Aorta (tissue), 5 donors: ENCODE results near the gene SLC1A5. TPM values are rescaled to one million over a fixed set of nuclear protein-coding genes. Genes with fewer than 3 reads are reported as not detected.

Experiments used
- ATAC-seq: fragments of 200-7000 bp; cut with Tn5 transposase; one replicate; pipeline ENCODE4 v1.9.1; 2022; ENCODE audit warnings: moderate library complexity; ENCODE audit not compliant: low FRiP score
- DNase-seq, 2 donors: peaks; one replicate each; pipeline ENCODE4 v3.0.0-alpha.2; 2020
- H3K27ac ChIP-seq, 2 donors: one replicate each; pipeline ENCODE4 v1.5.1; 2013; ENCODE audit warnings: low read length in 2 of 2, mild to moderate bottlenecking in 2 of 2, moderate library complexity in 2 of 2, control low read depth in 1 of 2, inconsistent platforms in 1 of 2, low read depth in 1 of 2
- H3K27me3 ChIP-seq, 2 donors: one replicate each; pipeline ENCODE4 v1.6.1; 2013; ENCODE audit warnings: control low read depth in 1 of 2, low read length in 1 of 2, mild to moderate bottlenecking in 1 of 2, moderate library complexity in 1 of 2; ENCODE audit not compliant: insufficient read depth in 2 of 2, control insufficient read depth in 1 of 2
- H3K36me3 ChIP-seq, 2 donors: one replicate each; pipeline ENCODE4 v1.6.1; 2013; ENCODE audit warnings: control low read depth in 1 of 2, low read length in 1 of 2, mild to moderate bottlenecking in 1 of 2; ENCODE audit not compliant: insufficient read depth in 2 of 2, control insufficient read depth in 1 of 2
- H3K4me1 ChIP-seq, 2 donors: one replicate each; pipeline ENCODE4 v1.6.1; 2013; ENCODE audit warnings: low read length in 2 of 2, control low read depth in 1 of 2, mild to moderate bottlenecking in 1 of 2, moderate library complexity in 1 of 2; ENCODE audit not compliant: insufficient read depth in 2 of 2, control insufficient read depth in 1 of 2
- H3K4me3 ChIP-seq, 2 donors: one replicate each; pipeline ENCODE4 v1.5.1; 2013; ENCODE audit warnings: low read length in 2 of 2, control low read depth in 1 of 2, mild to moderate bottlenecking in 1 of 2
- H3K9me3 ChIP-seq: one replicate; pipeline ENCODE4 v1.6.1; 2013; ENCODE audit warnings: mild to moderate bottlenecking, low read length; ENCODE audit not compliant: control insufficient read depth
- WGBS, 2 donors: extraction: QIAGEN DNeasy Blood & Tissue Kit; methylation state at CpG; one replicate each; pipeline ENCODE4 v1.1.7; 2013; 5-methylcytosine and 5-hydroxymethylcytosine counted together
- intact Hi-C, 2 donors: fragments of 100-400 bp; cut with DNase I; formaldehyde crosslinking; loops; one replicate each; pipeline versions ENCODE4 v1.14.2 to v1.15.0; 2022
- polyA plus RNA-seq, 2 donors: library from polyadenylated mRNA; stranded (reverse); fragments of 200-250 nt; gene quantifications; one replicate each; pipeline ENCODE4 v1.2.3, GENCODE V29; 2013
- total RNA-seq, 2 donors: library from RNA; stranded (reverse); fragmentation: NEBNext Ultra II Directional; extraction: Animal tissue kit (Norgen Biotek cat#: 25700); gene quantifications; one replicate each; pipeline ENCODE4 v1.2.1, GENCODE V29; 2021
- donor health status: healthy with polysubstance abuse.
- donor health status: Bipolar disorder and iron deficiency.
- donor health status: DM: no; HTN: no; CAD: no.
- donor health status: DM: no; HTN: no; CAD: no.
- donor health status: DM: yes; HTN: yes; CAD: no.

The SLC1A5 gene
- total and polyA plus RNA-seq, 4 donors = 15.4 to 56.3 (median 43.6) TPM

- Histone ChIP-seq H3K9me3 (no peaks in the 10 kb centered on the region), H3K36me3 (no peaks in the 10 kb centered on the region), H3K27me3 (no peaks in the 10 kb centered on the region), H3K4me3 (no peak overlapping the region), H3K4me1 (no peaks in the 10 kb centered on the region), H3K27ac (no peak overlapping the region)
- WGBS, 2 donors = 63 to 64% methylated on average over 9 of the region's 9 CpGs
- no peak for DNase-seq
- ATAC-seq = no peak
- intact Hi-C loops = loop anchor here in 1 of 2 donors (1.0 kb wide), 1 partner anchor 24 kb away; no protein-coding TSS in a partner anchor
Measured at GRCh38 chr19:46788968-46789338, 559 bp upstream of the SLC1A5 start.

DNA sequence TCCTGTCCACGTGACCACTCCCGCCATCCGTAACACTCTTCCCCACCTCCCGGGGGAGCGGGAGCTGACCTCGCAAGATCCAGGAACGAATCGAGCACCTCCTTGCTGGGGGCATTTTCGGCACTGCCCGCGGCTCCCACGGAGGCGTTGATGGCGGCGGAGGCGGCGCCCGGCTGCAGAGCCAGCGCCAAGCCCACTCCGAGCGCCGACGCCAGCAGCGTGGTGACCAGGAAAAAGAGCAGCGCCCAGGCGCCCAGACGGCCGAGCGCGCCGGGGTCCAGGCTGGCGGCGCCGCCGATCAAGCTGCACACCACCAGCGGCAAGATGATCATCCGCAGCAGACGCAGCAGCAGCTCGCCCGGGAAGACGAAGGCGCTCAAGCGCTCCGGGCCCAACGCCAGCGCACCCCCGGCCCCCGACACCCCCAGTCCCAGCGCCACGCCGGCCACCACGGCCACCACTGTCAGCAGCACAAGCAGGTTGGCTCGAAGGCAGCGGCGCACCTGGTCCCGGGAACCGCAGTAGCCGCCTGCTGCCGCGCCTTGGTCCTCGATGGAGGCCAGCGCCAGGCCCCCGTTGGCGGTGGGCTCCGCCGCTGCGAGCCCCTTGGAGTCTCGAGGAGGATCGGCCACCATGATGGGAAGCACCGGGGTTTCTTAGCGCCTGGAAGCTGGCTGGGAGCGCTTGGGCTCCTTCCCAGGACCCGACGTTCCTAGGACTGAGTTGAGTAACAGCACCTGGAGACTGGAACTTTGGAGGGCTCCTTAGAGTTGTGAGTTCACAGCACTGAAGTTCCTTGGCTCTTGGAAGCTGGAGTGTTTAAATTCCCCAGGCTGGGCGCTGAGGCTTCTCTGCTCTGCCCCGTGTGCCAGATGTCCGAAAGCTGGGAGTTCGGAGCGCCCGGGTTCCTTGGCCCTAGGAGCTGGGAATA, 798 bp downstream of the SLC1A5 start:
- Histone ChIP-seq H3K27ac (peak overlapping the region in 1 of 2 donors; percentile 43), H3K9me3 (no peaks in the 10 kb centered on the region), H3K4me1 (no peaks in the 10 kb centered on the region), H3K36me3 (no peaks in the 10 kb centered on the region), H3K4me3 (peak overlapping the region; percentile 12 to 49), H3K27me3 (no peaks in the 10 kb centered on the region)
- DNase-seq (peak; percentile 72 to 90), ATAC-seq (peak; percentile 58)
- intact Hi-C loops = loop anchor here in 1 of 2 donors (1.0 kb wide), 1 partner anchor 26 kb away; no protein-coding TSS in a partner anchor
- 0 to 1% methylated on average over 71 to 80 of the region's 80 CpGs for WGBS, 2 donors

DNA sequence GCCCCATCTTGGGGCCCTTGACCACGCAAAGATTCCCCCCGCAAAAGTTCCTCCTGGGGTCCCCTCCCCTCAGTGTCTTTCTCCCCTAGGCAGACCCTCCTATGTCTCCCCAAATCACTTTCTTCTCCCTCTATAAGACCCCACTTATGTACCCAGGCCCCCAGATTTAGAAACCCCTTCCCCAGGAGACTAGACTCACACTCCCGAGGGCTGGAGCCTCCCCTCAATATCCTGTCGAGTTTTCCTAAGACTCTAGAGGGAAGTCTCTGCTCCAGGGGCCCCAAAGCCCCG, 1.4 kb downstream of the SLC1A5 start:
- H3K4me1 ChIP-seq = no peaks in the 10 kb centered on the region
- intact Hi-C loops = no loop called here

GRCh38 chr19:46786236-46787039, 2.0 kb downstream of the SLC1A5 start:
- Histone ChIP-seq H3K4me3 (peak overlapping the region in 1 of 2 donors; percentile 49), H3K9me3 (no peaks in the 10 kb centered on the region), H3K4me1 (no peaks in the 10 kb centered on the region), H3K27me3 (no peaks in the 10 kb centered on the region), H3K27ac (peak overlapping the region in 1 of 2 donors; percentile 14), H3K36me3 (no peaks in the 10 kb centered on the region)
- ATAC-seq = peak; percentile 71
- intact Hi-C loops = no loop called here
- DNase-seq = peak; percentile 77 to 86
- WGBS, 2 donors = 54 to 57% methylated on average over 18 to 20 of the region's 20 CpGs

More for the DNA sequence above, 1.4 kb downstream of the SLC1A5 start:
- WGBS, 2 donors = 31 to 35% methylated on average over 5 of the region's 5 CpGs
- Histone ChIP-seq H3K36me3 (no peaks in the 10 kb centered on the region), H3K27me3 (no peaks in the 10 kb centered on the region), H3K27ac (no peak overlapping the region), H3K9me3 (no peaks in the 10 kb centered on the region), H3K4me3 (peak overlapping the region; percentile 12 to 49)
- DNase-seq (no peak), ATAC-seq (no peak)

GRCh38 chr19:46785980-46786235, 2.5 kb downstream of the SLC1A5 start:
- WGBS, 2 donors = 91 to 93% methylated on average over 4 of the region's 4 CpGs
- DNase-seq (no peak), ATAC-seq (no peak)
- H3K27ac ChIP-seq = no peak overlapping the region
- H3K27me3 ChIP-seq = no peaks in the 10 kb centered on the region
- H3K9me3 ChIP-seq = no peaks in the 10 kb centered on the region
- H3K36me3 ChIP-seq = no peaks in the 10 kb centered on the region
- no peak overlapping the region for H3K4me3 ChIP-seq
- intact Hi-C loops = no loop called here
- H3K4me1 ChIP-seq = no peaks in the 10 kb centered on the region

DNA sequence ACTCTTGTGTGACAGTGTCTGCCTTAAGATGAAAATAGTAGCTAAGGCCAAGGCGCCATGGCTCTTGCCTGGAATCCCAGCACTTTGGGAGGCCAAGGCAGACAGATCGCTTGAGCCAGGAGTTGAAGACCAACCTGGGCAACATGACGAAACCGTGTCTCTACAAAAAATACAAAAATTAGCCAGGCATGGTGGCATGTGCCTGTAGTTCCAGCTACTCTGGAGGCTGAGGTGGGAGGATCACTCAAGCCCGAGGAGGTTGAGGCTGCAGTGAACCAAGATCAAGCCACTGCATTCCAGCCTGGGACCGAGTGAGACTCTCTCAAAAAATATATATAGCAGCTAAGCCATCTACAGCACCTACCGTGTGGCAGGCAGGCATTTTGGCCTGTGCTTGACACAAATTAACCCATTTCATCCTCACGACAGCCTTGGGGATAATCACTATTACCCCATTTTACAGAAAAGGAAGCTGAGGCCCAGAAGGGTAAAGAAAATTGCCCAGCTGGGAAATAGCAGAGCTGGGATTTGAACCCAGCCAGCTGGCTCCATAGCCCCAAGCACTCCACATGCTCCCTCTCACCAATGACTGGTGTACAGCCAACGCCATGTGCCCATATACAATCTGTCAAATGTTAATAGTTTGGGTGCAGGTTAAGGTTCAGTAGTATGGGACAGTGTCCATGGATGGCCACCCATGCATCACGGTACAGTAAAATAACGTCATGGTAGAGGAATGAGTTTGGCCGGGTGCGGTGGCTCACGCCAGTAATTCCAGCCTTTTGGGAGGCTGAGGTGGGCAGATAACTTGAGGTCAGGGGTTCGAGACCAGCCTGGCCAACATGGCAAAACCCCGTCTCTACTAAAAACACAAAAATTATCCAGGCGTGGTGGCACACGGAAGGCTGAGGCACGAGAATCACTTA, 3.1 kb downstream of the SLC1A5 start:
- intact Hi-C loops = no loop called here
- H3K4me3 ChIP-seq = no peak overlapping the region
- ATAC-seq (no peak), DNase-seq (no peak)
- no peaks in the 10 kb centered on the region for H3K9me3 ChIP-seq
- H3K27ac ChIP-seq = no peak overlapping the region
- no peaks in the 10 kb centered on the region for H3K4me1 ChIP-seq
- no peaks in the 10 kb centered on the region for H3K27me3 ChIP-seq
- 93% methylated on average over 19 of the region's 19 CpGs for WGBS, 2 donors
- no peaks in the 10 kb centered on the region for H3K36me3 ChIP-seq

DNA sequence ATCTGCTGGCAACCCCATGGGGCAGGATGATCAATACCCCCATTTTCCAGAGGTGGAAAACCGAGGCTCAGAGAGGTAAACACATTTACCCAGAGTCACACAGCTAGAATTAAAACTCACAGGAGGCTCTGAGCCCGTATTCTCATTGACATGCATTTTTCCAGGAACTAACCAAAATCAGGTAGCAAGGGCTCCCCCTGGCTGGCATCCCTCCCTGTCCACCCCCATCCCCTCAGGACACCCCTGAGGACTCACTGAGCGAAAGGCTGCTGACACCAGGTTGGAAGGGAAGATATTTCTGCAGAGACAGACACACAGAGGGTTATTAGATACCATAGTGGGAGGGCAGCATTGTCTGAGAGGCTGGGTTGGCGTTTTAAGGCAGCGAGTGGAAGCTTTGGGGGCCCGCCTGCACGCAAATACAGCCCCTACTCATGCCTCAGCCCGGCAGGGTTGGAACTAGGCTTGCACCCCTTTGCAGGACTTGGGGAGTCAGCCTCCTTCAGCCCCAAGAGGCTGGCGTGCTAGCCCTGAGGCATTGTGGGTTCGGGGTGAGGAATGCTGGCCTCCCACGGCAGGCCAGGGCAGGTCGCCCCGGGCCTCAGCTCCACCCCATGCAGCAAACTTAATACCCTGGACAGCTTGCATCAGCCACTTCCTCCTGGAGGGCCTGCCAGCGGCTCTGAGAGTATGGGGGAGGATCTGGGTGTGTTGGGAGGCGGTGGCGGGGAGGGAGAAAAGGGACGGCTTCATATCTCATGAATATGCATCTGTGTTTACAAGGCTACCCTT, 3.9 kb downstream of the SLC1A5 start:
- DNase-seq (peak; percentile 81), ATAC-seq (no peak)
- Histone ChIP-seq H3K4me1 (no peaks in the 10 kb centered on the region), H3K27me3 (no peaks in the 10 kb centered on the region), H3K4me3 (no peak overlapping the region), H3K27ac (no peak overlapping the region), H3K9me3 (no peaks in the 10 kb centered on the region), H3K36me3 (no peaks in the 10 kb centered on the region)
- 76 to 79% methylated on average over 17 of the region's 17 CpGs for WGBS, 2 donors
- intact Hi-C loops = no loop called here

DNA sequence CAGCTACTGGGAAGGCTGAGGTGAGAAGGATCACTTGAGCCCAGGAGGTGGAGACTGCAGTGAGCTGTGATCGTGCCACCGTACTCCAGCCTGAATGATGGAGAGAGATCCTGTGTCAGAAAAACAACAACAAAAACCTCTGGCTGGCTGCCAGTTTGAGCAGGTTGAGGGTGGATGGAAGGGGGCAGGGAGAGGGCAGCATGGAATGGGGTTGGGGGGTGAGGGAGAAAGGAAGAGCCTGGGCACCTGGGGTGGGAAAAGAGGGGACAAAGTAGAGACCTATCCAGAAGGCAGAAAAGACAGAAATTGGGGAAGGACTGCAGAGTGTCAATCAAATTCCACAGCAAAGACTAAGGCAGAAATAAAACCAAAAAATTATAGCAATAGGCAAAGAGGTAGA, 4.7 kb downstream of the SLC1A5 start:
- Histone ChIP-seq H3K27me3 (no peaks in the 10 kb centered on the region), H3K36me3 (peaks cover 0 to 1% of the 10 kb centered on the region in 2 donors), H3K27ac (no peak overlapping the region), H3K9me3 (no peaks in the 10 kb centered on the region), H3K4me1 (no peaks in the 10 kb centered on the region), H3K4me3 (no peak overlapping the region)
- intact Hi-C loops = no loop called here
- WGBS, 2 donors = 69 to 73% methylated on average over 2 of the region's 2 CpGs
- ATAC-seq (no peak), DNase-seq (no peak)
